ENCODE data around the gene ABAT.

DNA sequence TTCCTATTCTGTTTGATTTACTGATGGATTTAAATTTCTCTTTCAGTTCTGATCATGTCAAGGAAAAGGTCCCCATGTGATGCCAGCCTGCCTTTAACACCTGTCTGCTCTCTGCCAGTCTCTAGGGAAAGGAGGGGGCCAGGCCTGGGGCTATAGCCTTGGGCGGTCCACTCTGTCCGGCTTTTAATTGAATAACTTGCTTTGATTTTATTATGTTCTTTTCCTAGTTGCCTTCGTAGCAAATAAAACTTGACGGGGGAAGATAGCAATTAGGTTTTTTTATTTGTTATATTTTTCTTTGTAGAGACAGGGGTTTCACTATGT is 47.6 kb downstream of the ABAT start:
- TF ChIP-seq CTCF (conservative IDR thresholded peaks at IDR 0.05; ENCODE audit: low read depth, low read length) (no peak), EZH2 (IDR thresholded peaks at IDR 0.05; ENCODE audit: borderline replicate concordance, low read depth, low read length, poor library complexity, severe bottlenecking) (no peak)
